Measurements from ENCODE around the gene VPS33B.

DNA sequence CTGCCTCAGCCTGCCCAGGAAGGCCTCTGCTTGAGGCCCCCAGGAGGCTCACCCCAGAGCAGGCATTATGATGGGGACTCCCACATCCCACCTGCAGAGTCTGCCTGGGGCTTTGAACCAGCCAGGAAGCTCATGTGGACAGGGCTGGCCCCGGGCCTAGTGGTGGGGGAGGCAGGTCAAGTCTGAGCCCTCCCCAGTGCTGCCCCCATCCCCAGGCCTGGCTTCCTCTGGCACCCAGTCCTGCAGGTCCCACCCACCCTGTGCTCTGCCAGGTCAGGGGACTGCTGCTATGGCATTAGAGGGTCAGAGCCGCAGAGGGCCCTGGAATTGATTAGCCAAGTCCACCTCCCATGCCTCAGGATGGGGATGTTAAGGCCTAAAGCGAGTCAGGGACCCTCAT lies 17.6 kb upstream of the VPS33B start:
- TF ChIP-seq, protein P1, sequence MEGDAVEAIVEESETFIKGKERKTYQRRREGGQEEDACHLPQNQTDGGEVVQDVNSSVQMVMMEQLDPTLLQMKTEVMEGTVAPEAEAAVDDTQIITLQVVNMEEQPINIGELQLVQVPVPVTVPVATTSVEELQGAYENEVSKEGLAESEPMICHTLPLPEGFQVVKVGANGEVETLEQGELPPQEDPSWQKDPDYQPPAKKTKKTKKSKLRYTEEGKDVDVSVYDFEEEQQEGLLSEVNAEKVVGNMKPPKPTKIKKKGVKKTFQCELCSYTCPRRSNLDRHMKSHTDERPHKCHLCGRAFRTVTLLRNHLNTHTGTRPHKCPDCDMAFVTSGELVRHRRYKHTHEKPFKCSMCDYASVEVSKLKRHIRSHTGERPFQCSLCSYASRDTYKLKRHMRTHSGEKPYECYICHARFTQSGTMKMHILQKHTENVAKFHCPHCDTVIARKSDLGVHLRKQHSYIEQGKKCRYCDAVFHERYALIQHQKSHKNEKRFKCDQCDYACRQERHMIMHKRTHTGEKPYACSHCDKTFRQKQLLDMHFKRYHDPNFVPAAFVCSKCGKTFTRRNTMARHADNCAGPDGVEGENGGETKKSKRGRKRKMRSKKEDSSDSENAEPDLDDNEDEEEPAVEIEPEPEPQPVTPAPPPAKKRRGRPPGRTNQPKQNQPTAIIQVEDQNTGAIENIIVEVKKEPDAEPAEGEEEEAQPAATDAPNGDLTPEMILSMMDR (IDR thresholded peaks at IDR 0.05): no peak
- no peak for TF ChIP-seq POLR2A (IDR thresholded peaks at IDR 0.05)
- no peak for TF ChIP-seq POLR2AphosphoS5 (IDR thresholded peaks at IDR 0.05)

Data from transverse colon (tissue), 4 donors.